Tibial nerve (tissue), 3 donors: ENCODE results near the gene TMEM19.
"Not testable (repeated sequence)": the region's sequence is repeated elsewhere in the genome, so short reads cannot be mapped to it uniquely, and the experiment has no call there.

Experiments used
- CTCF ChIP-seq, 5 experiments: fragments of 200-600 bp in 3 of 5; fragments of 450-650 bp in 2 of 5; sonication (generic) in 3 of 5; IDR thresholded peaks; one replicate each; pipeline ENCODE4 v1.5.1; 2016 to 2019; ENCODE audit warnings: antibody characterized with exemption in 5 of 5, mild to moderate bottlenecking in 3 of 5, moderate library complexity in 2 of 5
- POLR2A ChIP-seq, 2 donors: fragments of 450-650 bp; IDR thresholded peaks; one replicate each; pipeline ENCODE4 v1.6.1; 2017; ENCODE audit warnings: antibody characterized with exemption in 2 of 2, mild to moderate bottlenecking in 2 of 2, moderate library complexity in 2 of 2

- not testable (repeated sequence) for TF ChIP-seq CTCF, POLR2A (IDR thresholded peaks at IDR 0.05)
Measured at GRCh38 chr12:71693651-71694050, 7.8 kb downstream of the TMEM19 start.
